Neural crest cell (in vitro differentiated cells): Measurements from ENCODE around the gene FRAS1. TPM values are rescaled to one million over a fixed set of nuclear protein-coding genes. Genes with fewer than 3 reads are reported as not detected.

ENCODE experiments used
- DNase-seq: peaks from one replicate; pipeline ENCODE4 v3.0.0; 2021; ENCODE audit warnings: low read depth, mixed read lengths, low spot score
- H3K27ac Mint-ChIP-seq: one replicate; pipeline ENCODE4 v1.8.0; 2021; ENCODE audit warnings: mild to moderate bottlenecking, mixed read lengths; ENCODE audit not compliant: unreplicated experiment
- H3K27me3 Mint-ChIP-seq: 2 replicates; pipeline ENCODE4 v1.8.0; 2021; ENCODE audit warnings: low read depth, mild to moderate bottlenecking, mixed read lengths
- H3K36me3 Mint-ChIP-seq: 2 replicates; pipeline ENCODE4 v1.8.0; 2021; ENCODE audit warnings: low read depth, mild to moderate bottlenecking, mixed read lengths
- H3K4me1 Mint-ChIP-seq: 2 replicates; pipeline ENCODE4 v1.8.0; 2021; ENCODE audit warnings: mixed read lengths
- H3K4me3 Mint-ChIP-seq: one replicate; pipeline ENCODE4 v1.8.0; 2021; ENCODE audit warnings: mild to moderate bottlenecking, mixed read lengths
- H3K9me3 Mint-ChIP-seq: 2 replicates; pipeline ENCODE4 v1.8.0; 2021; ENCODE audit warnings: mixed read lengths
- CTCF ChIP-seq: fragments of 200-600 bp; sonication (generic); conservative IDR thresholded peaks from 2 replicates; pipeline ENCODE4 v1.5.0; 2021; ENCODE audit warnings: antibody characterized with exemption, mild to moderate bottlenecking
- total RNA-seq: library from RNA; stranded (reverse); gene quantifications from 2 replicates; pipeline ENCODE4 v1.2.1, GENCODE V29; 2021

The FRAS1 gene
- total RNA-seq, 1 donor from 2014 or later, result 8.4 TPM

GRCh38 chr4:78571804-78572203 is 514.7 kb downstream of the FRAS1 start:
- H3K27ac Mint-ChIP-seq, result no peak overlapping the region
- DNase-seq, result no peak
- no peaks in the 10 kb centered on the region for H3K27me3 Mint-ChIP-seq
- no peak for TF ChIP-seq CTCF
- H3K4me1 Mint-ChIP-seq, result peaks cover 5% of the 10 kb centered on the region
- no peaks in the 10 kb centered on the region for H3K9me3 Mint-ChIP-seq
- no peak overlapping the region for H3K4me3 Mint-ChIP-seq
- H3K36me3 Mint-ChIP-seq, result no peaks in the 10 kb centered on the region

- no peak for DNase-seq
- no peaks in the 10 kb centered on the region for H3K4me1 Mint-ChIP-seq
- no peak for TF ChIP-seq CTCF
- H3K9me3 Mint-ChIP-seq, result no peaks in the 10 kb centered on the region
- no peaks in the 10 kb centered on the region for H3K36me3 Mint-ChIP-seq
- H3K4me3 Mint-ChIP-seq, result no peak overlapping the region
- no peak overlapping the region for H3K27ac Mint-ChIP-seq
- H3K27me3 Mint-ChIP-seq, result no peaks in the 10 kb centered on the region
Measured at GRCh38 chr4:78578674-78579425, 521.7 kb downstream of the FRAS1 start.

GRCh38 chr4:78581618-78582017 is 524.5 kb downstream of the FRAS1 start:
- TF ChIP-seq CTCF, result no peak
- Mint-ChIP-seq H3K9me3 (no peaks in the 10 kb centered on the region), H3K36me3 (no peaks in the 10 kb centered on the region), H3K4me1 (no peaks in the 10 kb centered on the region), H3K4me3 (no peak overlapping the region), H3K27ac (no peak overlapping the region), H3K27me3 (no peaks in the 10 kb centered on the region)
- DNase-seq, result no peak

GRCh38 chr4:78584863-78585547 is 527.9 kb downstream of the FRAS1 start:
- Mint-ChIP-seq H3K4me3 (no peak overlapping the region), H3K27ac (no peak overlapping the region), H3K36me3 (no peaks in the 10 kb centered on the region), H3K27me3 (no peaks in the 10 kb centered on the region), H3K4me1 (peaks cover 10% of the 10 kb centered on the region), H3K9me3 (no peaks in the 10 kb centered on the region)
- DNase-seq, result no peak
- TF ChIP-seq CTCF, result no peak

GRCh38 chr4:78585633-78586032 is 528.5 kb downstream of the FRAS1 start:
- Mint-ChIP-seq H3K27me3 (no peaks in the 10 kb centered on the region), H3K9me3 (no peaks in the 10 kb centered on the region), H3K4me1 (peaks cover 10% of the 10 kb centered on the region), H3K27ac (no peak overlapping the region), H3K36me3 (no peaks in the 10 kb centered on the region), H3K4me3 (no peak overlapping the region)
- no peak for DNase-seq
- no peak for TF ChIP-seq CTCF
